HG03159 (cell line): Measurements from ENCODE around the gene SMIM28.

ENCODE experiments used
- ATAC-seq: cut with Tn5 transposase; IDR thresholded peaks from one replicate; pipeline ENCODE4 v1.9.1; 2021; ENCODE audit warnings: mild to moderate bottlenecking, moderate library complexity; ENCODE audit not compliant: unreplicated experiment

The SMIM28 gene

DNA sequence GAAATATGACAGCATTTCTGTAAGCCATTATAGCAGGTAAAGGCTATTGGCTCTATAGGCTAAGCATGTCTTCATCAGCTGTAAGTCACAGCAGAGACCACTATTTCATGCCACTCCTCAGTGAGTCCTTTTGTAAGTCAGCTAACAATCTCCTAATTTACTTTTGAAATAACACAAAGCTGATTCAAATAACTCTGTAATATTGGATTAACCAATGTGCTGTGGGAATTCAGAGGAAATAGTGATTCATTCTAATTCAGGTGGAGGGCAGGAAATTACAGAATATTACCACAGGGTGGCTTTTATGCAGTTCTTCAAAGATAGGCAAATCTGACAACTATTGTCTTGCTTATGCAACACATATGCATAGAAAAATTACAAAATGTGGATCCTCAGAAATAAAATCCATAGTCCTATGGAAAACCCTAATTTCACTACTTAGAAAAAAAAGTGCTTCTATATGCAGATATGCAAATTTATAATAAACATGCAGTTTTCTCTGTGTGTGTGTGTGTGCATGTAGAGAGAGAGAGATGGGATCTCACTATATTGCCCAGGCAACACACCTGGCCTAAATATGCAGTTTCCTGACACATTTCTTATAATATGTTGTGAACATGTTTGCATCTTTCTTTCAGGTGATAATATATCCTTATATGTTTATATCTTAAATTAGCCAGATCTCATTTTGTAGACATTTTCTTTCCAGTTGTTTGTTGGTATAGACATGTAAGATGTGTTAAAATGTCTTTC is 4.8 kb upstream of the SMIM28 start:
- no peak for ATAC-seq

DNA sequence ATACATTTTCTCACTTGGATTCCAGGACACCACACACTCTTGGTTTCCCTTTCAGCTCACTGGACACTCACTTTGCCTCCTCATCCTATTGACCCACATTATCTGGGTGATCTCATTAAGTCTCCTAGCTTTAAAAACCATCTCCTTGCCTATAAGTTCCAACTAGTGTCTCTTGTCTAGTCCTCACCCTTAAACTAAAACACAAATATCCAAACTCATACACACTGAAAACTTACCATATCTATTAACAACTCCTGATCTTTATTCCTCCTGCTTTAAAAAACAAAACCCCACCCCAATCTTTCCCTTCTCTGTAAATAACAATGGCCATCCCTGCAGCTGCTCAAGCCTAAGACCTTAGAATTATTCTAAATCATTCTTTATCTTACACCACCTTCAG is 3.5 kb upstream of the SMIM28 start:
- ATAC-seq = no peak

DNA sequence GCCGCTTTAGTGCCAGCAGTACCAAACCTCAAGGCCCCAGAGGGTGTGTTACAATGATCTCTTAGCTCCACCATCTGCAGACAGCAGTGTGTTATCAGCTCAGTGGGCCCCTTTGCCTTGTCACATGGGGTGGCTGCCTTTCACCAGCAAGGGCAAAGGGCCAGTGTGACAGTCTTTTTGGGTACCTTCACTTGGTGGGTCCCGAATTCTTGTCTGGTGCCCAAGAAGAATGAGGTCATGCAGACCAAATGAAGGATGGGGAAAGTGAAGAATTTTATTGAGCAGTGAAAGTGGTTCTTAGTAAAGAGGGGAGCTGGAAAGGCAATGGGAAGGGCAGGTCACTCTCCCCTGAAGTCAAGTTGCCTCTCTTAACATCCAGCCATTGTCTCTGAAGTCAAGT is 2.9 kb upstream of the SMIM28 start:
- no peak for ATAC-seq

DNA sequence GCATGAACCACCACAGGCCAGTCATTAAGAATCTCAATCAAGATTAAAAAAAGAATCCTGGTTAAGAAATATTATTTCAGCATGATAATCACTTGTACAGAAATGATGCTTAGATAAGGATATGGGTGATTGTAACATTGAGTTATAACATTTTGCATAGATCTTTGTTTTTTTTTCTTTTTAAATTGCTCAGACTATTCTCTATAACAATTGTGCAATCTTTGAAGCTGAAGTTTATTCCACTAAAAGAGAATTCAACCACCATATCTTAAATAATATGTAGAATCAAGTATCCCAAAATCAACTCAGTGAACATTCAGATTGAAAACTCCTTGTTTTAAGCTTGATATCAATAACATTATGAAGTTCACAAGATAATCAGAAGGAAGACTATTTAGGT is 663 bp upstream of the SMIM28 start:
- ATAC-seq = no peak

DNA sequence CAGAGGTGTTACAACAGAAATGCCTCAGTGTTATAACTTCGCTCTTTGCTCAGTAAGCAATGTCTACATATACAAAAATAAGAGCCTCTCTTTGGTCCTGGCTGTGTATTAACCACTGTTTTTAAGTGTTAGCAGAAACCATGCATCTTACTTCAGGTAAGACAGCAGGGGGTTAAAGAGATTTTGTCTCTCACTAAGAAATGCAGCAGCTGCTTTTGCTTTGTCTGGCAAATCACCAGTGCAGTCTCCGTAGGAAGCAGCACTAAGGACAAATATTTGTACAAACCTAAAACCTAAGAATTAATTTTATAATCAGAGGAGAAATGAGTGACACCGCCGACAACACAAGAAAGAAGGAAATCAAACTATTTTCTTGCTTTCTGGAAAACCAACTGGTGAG is 758 bp downstream of the SMIM28 start:
- no peak for ATAC-seq

DNA sequence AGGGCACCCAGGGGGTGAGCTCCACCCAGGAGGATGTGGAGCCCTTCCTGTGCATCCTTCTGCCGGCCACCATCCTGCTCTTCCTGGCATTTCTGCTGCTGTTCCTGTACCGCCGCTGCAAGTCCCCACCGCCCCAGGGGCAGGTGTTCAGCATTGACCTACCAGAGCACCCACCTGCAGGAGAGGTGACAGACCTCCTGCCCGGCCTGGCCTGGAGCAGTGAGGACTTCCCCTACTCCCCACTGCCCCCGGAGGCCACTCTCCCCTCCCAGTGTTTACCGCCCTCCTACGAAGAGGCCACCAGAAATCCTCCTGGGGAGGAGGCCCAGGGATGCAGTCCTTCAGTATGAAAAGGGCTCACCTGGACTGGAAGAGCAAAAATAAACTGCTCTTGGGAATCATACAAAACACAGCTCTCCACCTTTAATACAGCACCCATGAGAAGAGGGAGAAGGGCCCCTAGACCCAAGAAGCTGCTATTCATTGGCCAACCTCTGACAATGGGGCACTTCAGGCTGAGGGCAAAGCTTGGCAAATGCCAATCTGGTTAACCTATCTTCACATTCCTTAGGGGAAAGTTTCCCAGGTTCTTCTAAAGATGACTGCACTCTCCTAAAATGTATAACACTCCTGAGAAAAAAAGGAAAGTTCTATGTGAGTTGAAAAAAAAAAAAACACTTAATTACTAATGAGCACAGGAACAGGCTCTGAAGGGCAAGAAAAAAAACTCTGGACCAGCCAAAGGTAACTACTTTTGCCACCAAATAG is 5.0 kb downstream of the SMIM28 start:
- no peak for ATAC-seq

DNA sequence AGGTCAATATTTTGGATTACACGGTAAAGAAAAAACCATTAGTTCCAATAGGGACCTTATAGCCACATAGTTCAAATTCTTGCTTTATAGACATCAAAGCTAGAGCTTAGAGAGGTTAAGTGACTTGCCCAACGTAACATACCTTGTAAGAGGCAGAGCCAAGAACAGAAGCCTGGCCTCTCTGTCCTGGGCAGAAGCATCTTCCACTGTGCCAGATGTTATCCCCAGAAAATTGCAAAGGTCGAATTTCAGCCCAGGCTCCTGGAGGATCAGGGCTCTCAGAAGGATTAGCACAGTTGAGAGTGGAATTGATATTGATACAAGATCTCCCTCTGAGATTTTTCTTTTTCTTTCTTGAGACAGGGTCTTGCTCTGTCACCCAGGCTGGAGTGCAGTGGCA is 6.1 kb downstream of the SMIM28 start:
- ATAC-seq = no peak

DNA sequence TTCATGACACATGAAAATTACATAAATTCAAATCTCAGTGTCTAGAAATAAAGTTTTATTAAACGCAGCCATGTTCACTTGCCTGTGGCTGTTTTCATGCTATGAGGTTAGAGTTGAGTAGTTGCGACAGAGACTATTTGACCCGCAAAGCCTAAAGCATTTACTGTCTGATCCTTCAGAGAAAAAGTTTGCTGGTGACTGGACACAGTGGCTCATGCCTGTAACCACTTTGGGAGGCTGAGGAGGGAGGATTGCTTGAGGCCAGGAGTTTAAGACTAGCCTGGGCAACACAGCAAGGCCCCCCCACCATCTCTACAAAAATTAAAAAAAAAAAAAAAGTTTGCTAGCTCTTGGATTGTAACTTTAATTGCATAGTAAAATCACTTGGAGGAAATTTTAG is 9.2 kb downstream of the SMIM28 start:
- no peak for ATAC-seq

DNA sequence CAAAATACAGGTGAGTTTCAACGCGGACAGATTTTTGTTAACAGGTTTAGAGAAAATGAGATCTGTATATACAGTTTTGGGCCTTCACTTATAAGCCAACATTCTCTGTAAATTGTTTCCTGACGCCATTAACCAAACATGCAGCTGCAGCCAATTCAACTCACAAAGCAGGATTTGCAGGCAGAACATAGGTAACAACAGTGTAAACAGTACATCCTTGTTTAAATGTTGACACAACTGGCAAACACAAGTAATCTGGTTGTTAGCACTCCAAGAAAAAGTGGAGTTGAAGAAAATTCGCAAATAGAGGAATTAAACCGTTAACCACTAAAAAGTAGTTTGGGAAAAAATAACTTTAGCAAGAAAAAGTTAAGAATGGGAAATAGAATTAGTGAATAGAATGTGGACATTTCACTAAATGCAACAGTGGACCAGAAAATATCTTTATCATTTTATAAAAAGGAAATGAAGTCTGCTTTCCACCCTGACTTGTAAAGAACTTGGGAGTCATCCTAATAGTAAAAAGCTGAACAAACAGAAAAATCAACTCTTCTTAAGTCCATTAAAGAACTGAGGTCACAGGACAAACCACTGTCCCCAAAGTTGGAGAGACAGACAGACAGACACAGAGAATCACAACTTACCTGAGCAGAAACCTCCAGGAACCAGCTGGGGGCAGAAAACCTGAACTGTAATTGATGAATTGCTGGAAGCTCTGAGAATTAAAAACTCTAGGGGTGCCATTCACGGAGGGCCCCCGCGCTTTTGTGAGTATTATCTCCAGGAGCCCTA is 10.1 kb downstream of the SMIM28 start:
- no peak for ATAC-seq

DNA sequence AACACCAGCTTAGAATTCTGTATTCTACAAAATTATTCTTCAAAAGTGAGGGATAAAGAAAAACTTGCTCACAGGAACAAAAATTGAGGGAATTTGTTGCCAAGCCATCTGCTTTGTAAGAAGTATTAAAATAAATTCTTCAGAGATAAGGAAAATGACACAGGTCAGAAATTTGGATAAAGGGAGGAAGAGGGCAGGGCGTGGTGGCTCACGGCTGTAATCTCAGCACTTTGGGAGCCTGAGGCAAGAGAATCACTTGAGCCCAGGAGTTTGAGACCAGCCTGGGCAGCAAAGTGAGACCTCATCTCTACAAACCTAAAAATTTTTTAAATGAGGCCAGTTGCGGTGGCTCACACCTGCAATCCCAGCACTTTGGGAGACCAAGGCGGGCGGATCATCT is 11.8 kb downstream of the SMIM28 start:
- ATAC-seq = no peak

DNA sequence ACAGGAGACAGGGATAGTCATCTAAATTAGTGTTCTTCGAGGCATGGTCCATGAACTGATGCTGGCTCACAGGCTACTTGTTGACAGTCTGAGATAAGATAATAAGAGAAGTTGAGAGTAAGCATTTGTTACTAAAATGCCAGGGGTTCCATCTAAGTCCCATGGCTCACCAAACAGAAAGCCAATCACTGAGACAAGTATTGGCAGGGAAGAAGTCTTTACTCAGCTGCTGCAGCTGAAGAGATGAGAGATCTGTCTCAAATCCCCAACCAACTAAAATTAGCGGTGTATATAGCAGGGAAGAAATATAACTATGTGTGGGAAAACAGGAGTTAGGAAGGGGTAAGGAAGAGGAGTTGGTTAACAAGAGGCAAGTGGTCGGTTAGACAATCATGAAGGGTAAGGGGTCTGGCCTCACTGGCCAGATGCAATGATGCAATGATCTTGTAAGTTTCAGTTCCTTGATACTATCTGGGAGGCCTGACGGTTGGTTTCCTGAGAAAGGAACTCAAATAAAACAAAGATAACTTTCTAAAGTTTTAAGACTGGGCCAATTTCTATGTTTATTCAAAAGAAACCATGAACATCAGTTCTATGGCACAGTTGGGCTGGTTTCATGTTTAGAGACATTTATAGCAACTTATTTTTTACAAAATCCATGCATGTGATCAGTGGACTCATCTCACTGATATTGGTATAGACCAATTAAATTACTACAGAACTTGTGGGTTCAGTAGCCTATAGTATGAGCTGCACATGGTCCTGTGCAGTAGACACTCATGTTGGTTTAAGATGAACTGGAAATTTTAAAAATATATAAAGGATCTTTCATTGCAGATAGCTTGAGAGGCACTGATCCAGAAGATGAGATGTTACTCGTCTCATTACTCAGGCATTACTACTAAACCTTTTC is 16.4 kb downstream of the SMIM28 start:
- no peak for ATAC-seq

DNA sequence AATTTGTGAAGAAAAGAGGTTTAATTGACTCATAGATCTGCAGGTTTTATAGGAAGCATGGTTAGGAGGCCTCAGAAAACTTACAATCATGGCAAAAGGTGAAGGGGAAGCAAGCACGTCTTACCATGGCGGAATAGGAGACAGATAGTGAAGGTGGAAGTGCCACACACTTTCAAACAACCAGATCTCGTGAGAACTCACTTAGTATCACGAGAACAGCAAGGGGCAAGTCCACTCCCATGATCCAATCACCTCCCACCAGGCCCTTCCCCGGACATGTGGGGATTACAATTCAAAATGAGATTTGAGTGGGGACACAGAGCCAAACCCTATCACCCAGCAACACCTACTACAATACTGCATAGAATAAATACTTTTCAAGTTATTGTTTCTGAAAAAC is 19.0 kb downstream of the SMIM28 start:
- no peak for ATAC-seq

DNA sequence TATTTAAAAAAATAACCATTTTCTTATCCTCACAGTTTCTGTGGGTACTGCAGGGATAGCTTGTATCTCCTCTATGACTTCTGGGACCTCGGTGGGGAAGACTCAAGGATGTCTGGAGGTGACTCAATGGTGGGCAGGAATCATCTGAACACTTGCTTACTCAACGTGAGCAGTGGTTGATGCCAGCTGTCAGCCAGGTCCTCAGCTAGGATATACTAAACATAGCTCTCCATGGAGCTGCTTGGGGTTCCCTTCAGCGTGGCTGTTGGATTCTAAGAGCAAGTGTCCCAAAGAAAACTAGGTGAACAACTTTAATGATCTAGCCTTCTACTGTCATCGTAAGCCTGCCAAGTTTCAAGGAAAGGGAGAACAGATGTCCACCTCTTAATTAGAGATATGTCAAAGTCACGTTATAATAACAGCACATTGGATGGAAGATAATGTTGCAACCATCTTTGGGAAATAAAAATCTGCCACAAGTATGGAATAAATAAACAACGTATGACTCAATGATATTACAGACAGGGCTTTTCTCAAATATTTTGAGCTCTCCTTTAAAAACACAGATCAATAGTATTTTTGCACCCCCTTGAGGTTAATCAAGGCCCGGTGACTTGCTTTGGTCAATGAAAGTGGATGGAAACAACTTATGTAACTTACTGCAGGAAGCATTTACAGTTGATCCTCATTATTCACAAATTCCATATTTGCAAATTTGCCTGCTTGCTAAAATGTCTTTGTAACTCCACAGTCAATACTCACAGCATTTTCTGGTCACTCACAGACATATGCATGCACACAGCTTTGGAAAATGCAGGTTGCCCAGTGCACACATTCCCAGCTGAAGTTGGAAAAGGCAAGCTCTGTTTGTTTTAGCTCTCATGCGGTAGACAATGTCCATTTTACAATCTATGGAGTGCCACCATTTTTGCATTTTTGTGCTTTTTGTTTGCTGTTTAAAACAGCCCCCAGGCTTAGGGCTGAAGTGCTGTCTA is 19.7 kb downstream of the SMIM28 start:
- no peak for ATAC-seq

DNA sequence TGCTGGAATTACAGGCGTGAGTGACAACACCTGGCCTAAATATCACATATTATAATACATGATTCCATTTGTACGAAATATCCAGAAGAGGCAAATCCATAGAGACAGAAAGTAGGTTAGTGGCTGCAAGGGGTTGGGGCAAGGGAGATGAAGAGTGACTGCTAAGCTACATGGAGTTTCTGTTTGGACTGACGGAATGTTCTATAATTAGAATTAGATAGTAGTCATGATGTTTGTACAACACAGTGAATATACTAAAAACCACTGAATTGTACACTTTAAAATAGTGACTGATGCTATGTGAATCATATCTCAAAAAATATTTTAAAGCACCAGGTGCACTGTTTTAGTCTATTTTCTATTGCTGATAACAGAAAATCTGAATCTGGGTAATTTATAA is 22.6 kb downstream of the SMIM28 start:
- no peak for ATAC-seq

DNA sequence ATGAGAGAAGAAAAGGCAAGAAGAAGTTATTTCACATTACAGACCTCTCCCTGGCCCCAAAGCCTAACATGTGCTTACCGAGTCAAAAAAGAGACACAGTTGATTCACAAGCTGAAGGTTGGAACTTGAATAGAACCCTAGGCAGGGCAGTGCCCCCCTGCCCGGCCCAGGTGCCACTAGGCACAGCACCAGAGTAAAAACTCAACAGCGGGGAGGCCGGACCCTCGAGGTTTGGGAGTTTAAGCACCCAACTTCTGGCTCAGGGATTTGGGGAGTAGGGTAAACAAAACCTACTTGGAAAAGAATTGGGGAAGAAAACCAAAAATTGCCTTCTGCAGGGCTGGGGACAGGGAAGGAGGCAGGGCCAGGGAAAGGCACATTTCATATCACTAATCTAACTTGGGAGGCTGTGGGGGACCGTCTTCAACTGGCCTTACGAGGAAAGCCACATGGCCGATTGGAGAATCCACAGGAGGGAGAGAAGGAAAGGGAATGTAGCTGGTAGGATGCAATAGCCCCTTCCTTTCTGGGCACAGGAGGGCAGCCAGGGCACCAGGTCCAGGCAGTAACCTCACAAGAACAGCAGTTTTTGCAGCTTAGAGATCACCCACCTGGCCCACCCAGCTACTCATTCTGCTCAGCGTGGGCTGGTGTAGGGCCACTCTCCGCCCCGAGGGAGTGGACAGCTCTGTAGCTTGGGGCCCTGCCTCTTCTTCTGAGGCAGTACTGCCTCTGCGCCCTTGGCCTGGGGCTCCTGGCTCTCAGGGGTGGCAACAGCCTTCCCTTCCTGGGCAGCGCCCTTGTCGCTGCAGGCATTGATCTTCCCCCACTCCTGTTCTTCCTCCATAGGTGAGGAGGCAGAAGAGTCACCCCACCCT is 24.5 kb downstream of the SMIM28 start:
- ATAC-seq = no peak

DNA sequence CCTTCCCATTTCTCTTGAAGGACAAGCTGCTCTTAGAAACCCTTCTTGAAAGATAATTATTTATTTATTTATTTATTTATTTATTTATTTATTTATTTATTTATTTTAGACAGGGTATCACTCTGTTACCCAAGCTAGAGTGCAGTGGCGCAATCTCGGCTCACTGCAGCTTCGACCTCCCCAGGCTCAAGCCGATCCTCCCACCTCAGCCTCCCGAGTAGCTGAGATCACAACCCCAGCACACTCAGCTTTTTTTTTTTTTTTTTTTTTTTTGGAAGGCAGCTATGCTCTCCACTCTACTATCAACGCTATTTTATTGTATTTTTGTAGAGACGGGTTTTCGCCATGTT is 25.1 kb downstream of the SMIM28 start:
- ATAC-seq = no peak

DNA sequence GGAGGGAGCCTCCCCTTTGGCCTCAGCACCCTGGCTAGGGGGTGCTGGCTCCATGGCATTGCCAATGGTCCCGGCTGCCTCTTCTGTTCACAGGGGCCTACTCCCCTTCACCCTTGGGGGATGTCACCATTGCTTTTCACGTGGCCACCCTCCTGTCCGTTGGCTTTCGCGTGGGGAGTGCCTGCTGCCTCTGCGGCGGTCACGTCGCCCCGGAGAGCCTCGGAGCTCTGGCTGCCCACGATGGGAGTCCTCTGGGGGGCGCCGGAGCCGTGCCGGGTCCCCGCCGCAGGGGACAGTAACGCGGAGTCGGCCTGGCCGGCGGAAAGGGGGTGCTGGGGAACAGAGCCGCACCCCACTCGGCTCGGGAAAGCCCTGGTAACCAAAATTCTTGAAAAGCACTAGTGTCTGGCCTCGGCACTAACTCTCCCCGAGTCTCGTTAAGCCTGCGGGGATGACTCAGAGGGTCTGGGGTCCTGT is 25.7 kb downstream of the SMIM28 start:
- peak; percentile 23 for ATAC-seq
